AG09309 (cell line): ENCODE measurements around the gene FNBP1L.

Experiments used
- DNase-seq: peaks from one replicate; pipeline ENCODE4 v3.0.0-alpha.2; 2010; ENCODE audit warnings: low read depth
- H3K4me3 ChIP-seq: 2 replicates; pipeline ENCODE4 v1.5.1; 2011; ENCODE audit warnings: mild to moderate bottlenecking, low read depth, low read length, moderate library complexity; ENCODE audit not compliant: control insufficient read depth
- TF ChIP-seq, protein P1 (sequence below): IDR thresholded peaks from 2 replicates; pipeline ENCODE4 v1.5.1; 2011; ENCODE audit warnings: mild to moderate bottlenecking, low read depth, low read length, inconsistent platforms; ENCODE audit not compliant: insufficient read depth, control insufficient read depth; ENCODE audit errors: missing control alignments

The FNBP1L gene

GRCh38 chr1:93499075-93499474 is 51.2 kb downstream of the FNBP1L start:
- no peak overlapping the region for H3K4me3 ChIP-seq
- TF ChIP-seq, protein P1, sequence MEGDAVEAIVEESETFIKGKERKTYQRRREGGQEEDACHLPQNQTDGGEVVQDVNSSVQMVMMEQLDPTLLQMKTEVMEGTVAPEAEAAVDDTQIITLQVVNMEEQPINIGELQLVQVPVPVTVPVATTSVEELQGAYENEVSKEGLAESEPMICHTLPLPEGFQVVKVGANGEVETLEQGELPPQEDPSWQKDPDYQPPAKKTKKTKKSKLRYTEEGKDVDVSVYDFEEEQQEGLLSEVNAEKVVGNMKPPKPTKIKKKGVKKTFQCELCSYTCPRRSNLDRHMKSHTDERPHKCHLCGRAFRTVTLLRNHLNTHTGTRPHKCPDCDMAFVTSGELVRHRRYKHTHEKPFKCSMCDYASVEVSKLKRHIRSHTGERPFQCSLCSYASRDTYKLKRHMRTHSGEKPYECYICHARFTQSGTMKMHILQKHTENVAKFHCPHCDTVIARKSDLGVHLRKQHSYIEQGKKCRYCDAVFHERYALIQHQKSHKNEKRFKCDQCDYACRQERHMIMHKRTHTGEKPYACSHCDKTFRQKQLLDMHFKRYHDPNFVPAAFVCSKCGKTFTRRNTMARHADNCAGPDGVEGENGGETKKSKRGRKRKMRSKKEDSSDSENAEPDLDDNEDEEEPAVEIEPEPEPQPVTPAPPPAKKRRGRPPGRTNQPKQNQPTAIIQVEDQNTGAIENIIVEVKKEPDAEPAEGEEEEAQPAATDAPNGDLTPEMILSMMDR, result no peak
- DNase-seq, result no peak

DNA sequence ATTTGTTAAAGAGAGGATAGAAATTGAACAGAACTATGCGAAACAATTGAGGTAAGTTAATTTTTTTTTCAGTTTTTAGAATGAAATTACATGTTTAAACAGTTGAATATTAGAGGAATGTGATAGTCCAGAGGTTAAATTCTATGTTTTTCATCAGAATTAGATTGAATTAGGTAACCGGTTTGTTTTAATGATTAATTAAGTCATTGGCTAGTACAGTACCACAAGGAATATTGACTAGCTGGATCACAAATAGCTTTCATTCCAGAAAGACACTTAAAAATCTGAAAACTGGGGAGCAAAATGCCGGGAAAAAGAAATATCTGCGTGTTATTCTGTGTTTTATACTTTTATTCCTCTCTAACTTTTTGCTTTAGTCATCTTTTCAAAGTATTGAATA is 51.6 kb downstream of the FNBP1L start:
- TF ChIP-seq, protein P1, result no peak
- no peak for DNase-seq
- no peak overlapping the region for H3K4me3 ChIP-seq

GRCh38 chr1:93500275-93500674 is 52.4 kb downstream of the FNBP1L start:
- DNase-seq, result no peak
- TF ChIP-seq, protein P1, result no peak
- no peak overlapping the region for H3K4me3 ChIP-seq

DNA sequence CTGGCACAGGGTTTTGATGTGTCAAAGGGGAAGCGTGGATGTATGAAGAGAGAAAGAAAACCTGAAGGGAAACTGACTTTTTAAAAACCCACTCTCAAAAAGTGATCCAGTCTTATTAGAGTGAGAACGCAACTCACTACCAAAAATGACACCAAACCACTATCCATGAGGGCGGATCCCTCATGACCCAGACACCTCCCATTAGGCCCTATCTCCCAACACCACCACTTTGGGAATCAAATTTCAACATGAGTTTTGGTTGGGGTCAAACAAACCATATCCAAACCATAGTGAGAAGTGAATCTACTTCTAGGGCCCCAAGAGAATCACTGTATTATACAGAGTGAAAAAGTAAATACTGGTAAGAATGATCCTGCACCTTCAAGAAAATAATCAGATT is 53.5 kb downstream of the FNBP1L start:
- H3K4me3 ChIP-seq, result no peak overlapping the region
- TF ChIP-seq, protein P1, result no peak
- DNase-seq, result no peak

DNA sequence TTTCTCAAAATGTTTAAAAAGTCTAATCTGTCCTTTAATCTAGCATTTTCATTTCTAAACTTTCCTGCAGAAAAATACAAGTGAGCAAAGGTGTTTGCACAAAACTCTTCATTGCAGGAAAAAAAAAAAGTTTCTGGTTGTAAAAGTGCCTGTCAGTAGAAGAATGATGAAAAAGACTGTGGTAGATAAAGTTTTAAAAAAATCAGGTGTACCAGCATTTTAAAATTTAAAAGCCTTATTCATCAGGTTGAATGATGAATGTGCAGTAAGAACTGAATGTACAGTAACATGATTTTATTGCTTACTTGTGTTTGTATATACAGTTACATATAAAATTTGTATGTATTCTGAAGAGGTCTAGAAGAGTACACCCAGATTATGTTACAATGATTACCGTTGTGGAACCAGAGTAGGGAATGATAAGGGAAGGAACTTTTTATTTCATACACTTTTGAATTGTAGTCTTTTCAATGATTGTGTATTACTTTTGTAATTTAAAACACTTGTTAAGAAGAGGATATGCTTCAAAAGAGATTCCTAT is 54.0 kb downstream of the FNBP1L start:
- TF ChIP-seq, protein P1, result no peak
- no peak for DNase-seq
- no peak overlapping the region for H3K4me3 ChIP-seq

- no peak overlapping the region for H3K4me3 ChIP-seq
- TF ChIP-seq, protein P1, result no peak
- no peak for DNase-seq
These were observed 54.7 kb downstream of the FNBP1L start for GRCh38 chr1:93502571-93502970.

DNA sequence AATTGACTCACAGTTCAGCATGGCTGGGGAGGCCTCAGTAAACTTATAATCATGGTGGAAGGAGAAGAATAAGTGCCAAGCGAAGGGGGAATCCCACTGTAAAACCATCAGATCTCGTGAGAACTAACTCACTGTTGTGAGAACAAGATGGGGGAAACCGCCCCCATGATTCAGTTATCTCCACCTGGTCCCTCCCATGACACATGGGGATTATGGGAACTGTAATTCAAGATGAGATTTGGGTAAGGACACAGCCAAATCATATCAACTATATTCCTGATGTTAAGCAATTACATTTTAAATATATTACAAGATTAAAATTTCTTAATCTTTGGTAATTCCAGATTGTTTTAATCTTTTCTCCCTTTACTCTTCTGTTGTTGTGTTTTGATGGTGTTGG is 55.2 kb downstream of the FNBP1L start:
- TF ChIP-seq, protein P1, result no peak
- no peak overlapping the region for H3K4me3 ChIP-seq
- no peak for DNase-seq
